GM12872 (cell line): Measurements from ENCODE around the gene OLFML1.

Experiments used
- CTCF ChIP-seq: IDR thresholded peaks from 3 replicates; pipeline ENCODE4 v1.5.1; 2011; ENCODE audit warnings: low read depth, mild to moderate bottlenecking, low read length, moderate library complexity; ENCODE audit not compliant: insufficient read depth

Gene OLFML1

GRCh38 chr11:7548659-7549274, 63.5 kb downstream of the OLFML1 start:
- peak; percentile 74 for TF ChIP-seq CTCF

GRCh38 chr11:7549681-7550080, 64.4 kb downstream of the OLFML1 start:
- no peak for TF ChIP-seq CTCF

- TF ChIP-seq CTCF: no peak
These were observed 66.3 kb downstream of the OLFML1 start for GRCh38 chr11:7551571-7551970.

GRCh38 chr11:7552666-7553065, 67.4 kb downstream of the OLFML1 start:
- no peak for TF ChIP-seq CTCF

GRCh38 chr11:7555052-7555699, 69.9 kb downstream of the OLFML1 start:
- no peak for TF ChIP-seq CTCF

GRCh38 chr11:7558046-7558445, 72.7 kb downstream of the OLFML1 start:
- TF ChIP-seq CTCF: no peak

- no peak for TF ChIP-seq CTCF
These were observed 74.3 kb downstream of the OLFML1 start for GRCh38 chr11:7559398-7560283.
